Cardiac muscle cell (in vitro differentiated cells and primary cell): ENCODE data around the gene DNMT3A. TPM values are rescaled to one million over a fixed set of nuclear protein-coding genes. Genes with fewer than 3 reads are reported as not detected.
A peak's percentile ranks its signal among the peaks of the same experiment; 100 is the strongest.

ENCODE experiments used
- DNase-seq, 2 donors: peaks; one replicate each; pipeline versions ENCODE4 v3.0.0 to v3.0.0-alpha.2; 2010 to 2017; ENCODE audit warnings: low read depth in 1 of 2, low spot score in 1 of 2
- H3K27ac ChIP-seq: fragments of 200-600 bp; sonication (generic); 2 replicates; pipeline ENCODE4 v1.5.1; 2016
- H3K27me3 ChIP-seq: fragments of 200-600 bp; sonication (generic); 2 replicates; pipeline ENCODE4 v1.6.0; 2016; ENCODE audit warnings: control low read depth
- H3K36me3 ChIP-seq: fragments of 200-600 bp; sonication (generic); 2 replicates; pipeline ENCODE4 v1.5.1; 2016; ENCODE audit warnings: control low read depth
- H3K4me1 ChIP-seq: fragments of 200-600 bp; sonication (generic); 2 replicates; pipeline ENCODE4 v1.8.1; 2017; ENCODE audit warnings: low read depth, mild to moderate bottlenecking, mixed run types
- H3K4me3 ChIP-seq: fragments of 200-600 bp; sonication (generic); 2 replicates; pipeline ENCODE4 v1.5.1; 2016; ENCODE audit warnings: mild to moderate bottlenecking
- H3K9me3 ChIP-seq: fragments of 200-600 bp; sonication (generic); 2 replicates; pipeline ENCODE4 v1.5.1; 2017; ENCODE audit warnings: low read depth, mild to moderate bottlenecking, control low read depth
- polyA plus RNA-seq: library from polyadenylated mRNA; unstranded; fragments of >200 nt; fragmentation: Nextera tagmentation; extraction: Ambion mirVana; gene quantifications from 2 replicates; pipeline ENCODE4 v1.2.1, GENCODE V29; 2016
- total RNA-seq: library from RNA; depleted of rRNA; stranded (reverse); fragments of >200 nt; gene quantifications from 2 replicates; pipeline ENCODE4 v1.2.3, GENCODE V29; 2016
- TF ChIP-seq, protein P1 (sequence below): IDR thresholded peaks from 2 replicates; pipeline ENCODE4 v1.5.1; 2012; ENCODE audit warnings: low read depth, mild to moderate bottlenecking, low read length

DNMT3A gene
- total and polyA plus RNA-seq, 2 experiments from 2014 or later, result 52.9 to 116 TPM

DNA sequence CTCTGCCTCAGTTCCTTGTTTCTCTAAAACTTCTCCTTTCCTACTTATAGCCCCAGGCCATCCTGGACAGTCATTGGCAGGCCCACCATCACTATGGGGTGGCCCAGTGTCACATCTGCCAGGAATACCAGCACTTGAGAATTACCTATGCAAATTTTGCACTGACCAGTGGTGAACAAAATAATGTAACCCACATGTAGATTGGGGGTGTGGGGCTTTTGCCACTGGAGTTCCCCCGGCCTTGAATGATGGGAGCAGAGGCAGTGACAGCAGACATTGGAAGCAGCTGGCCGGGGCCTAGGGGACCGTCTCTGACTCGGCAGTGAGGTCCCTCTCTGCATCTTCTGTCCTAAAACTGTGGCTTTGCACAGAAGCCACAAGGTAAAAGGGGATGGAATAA, 24.9 kb upstream of the DNMT3A start:
- TF ChIP-seq, protein P1, sequence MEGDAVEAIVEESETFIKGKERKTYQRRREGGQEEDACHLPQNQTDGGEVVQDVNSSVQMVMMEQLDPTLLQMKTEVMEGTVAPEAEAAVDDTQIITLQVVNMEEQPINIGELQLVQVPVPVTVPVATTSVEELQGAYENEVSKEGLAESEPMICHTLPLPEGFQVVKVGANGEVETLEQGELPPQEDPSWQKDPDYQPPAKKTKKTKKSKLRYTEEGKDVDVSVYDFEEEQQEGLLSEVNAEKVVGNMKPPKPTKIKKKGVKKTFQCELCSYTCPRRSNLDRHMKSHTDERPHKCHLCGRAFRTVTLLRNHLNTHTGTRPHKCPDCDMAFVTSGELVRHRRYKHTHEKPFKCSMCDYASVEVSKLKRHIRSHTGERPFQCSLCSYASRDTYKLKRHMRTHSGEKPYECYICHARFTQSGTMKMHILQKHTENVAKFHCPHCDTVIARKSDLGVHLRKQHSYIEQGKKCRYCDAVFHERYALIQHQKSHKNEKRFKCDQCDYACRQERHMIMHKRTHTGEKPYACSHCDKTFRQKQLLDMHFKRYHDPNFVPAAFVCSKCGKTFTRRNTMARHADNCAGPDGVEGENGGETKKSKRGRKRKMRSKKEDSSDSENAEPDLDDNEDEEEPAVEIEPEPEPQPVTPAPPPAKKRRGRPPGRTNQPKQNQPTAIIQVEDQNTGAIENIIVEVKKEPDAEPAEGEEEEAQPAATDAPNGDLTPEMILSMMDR, result no peak
- H3K4me3 ChIP-seq, result no peak overlapping the region
- no peaks in the 10 kb centered on the region for H3K4me1 ChIP-seq
- H3K27me3 ChIP-seq, result no peaks in the 10 kb centered on the region
- no peak for DNase-seq
- no peaks in the 10 kb centered on the region for H3K36me3 ChIP-seq
- H3K9me3 ChIP-seq, result no peaks in the 10 kb centered on the region
- H3K27ac ChIP-seq, result no peak overlapping the region

DNA sequence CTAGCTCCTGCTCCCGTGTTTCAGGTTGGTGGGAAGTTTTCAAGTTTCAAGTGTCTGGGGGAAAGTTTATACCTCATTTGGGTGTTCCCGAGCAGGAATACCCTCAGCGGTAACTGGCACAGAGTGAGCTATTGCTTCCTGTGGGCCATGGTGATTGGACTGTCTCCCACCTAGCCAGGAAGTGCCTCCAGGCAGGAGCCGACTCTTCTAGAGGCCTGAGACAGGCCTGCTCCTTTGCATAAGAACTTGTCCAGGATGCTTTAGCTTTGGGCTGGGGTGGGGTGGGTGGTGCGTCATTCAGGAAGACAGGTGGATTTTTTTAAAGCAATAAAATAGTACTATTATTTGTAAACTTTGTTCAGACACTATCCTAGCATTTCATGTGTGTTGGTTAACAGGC, 23.5 kb upstream of the DNMT3A start:
- no peak overlapping the region for H3K27ac ChIP-seq
- no peaks in the 10 kb centered on the region for H3K9me3 ChIP-seq
- TF ChIP-seq, protein P1, result no peak
- H3K36me3 ChIP-seq, result no peaks in the 10 kb centered on the region
- no peak for DNase-seq
- no peak overlapping the region for H3K4me3 ChIP-seq
- H3K27me3 ChIP-seq, result peaks cover 3% of the 10 kb centered on the region
- H3K4me1 ChIP-seq, result no peaks in the 10 kb centered on the region

- no peaks in the 10 kb centered on the region for H3K36me3 ChIP-seq
- no peaks in the 10 kb centered on the region for H3K9me3 ChIP-seq
- H3K27ac ChIP-seq, result no peak overlapping the region
- DNase-seq, result no peak
- TF ChIP-seq, protein P1, result no peak
- peaks cover 3% of the 10 kb centered on the region for H3K27me3 ChIP-seq
- H3K4me3 ChIP-seq, result no peak overlapping the region
- H3K4me1 ChIP-seq, result no peaks in the 10 kb centered on the region
Observed at GRCh38 chr2:25363733-25364132, 22.0 kb upstream of the DNMT3A start.

- peaks cover 3% of the 10 kb centered on the region for H3K27me3 ChIP-seq
- TF ChIP-seq, protein P1, result no peak
- H3K4me1 ChIP-seq, result no peaks in the 10 kb centered on the region
- DNase-seq, result no peak
- H3K4me3 ChIP-seq, result no peak overlapping the region
- H3K36me3 ChIP-seq, result no peaks in the 10 kb centered on the region
- H3K9me3 ChIP-seq, result no peaks in the 10 kb centered on the region
- no peak overlapping the region for H3K27ac ChIP-seq
Observed at GRCh38 chr2:25362434-25363145, 20.9 kb upstream of the DNMT3A start.

DNA sequence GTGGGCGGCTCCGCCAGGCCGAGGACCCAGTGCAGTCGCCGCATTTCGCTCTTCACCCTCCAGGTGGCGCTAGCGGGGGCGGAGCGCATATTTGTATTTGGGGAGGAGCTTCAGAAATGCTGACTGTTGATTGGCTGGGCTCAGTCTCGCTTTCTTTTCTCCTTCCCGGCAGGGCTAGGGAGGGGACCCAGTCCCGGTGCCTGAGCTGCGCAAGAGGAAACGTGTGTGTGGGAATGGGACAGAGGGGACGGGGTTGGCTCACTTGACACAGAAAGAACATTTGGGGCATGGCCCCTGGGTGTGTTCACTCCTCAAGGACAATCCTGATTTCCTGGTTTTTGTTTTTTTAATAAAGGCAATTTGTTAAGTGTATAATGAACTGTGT, 20.3 kb upstream of the DNMT3A start:
- TF ChIP-seq, protein P1, result peak; percentile 96
- no peak overlapping the region for H3K4me3 ChIP-seq
- H3K27me3 ChIP-seq, result peaks cover 3% of the 10 kb centered on the region
- peak; percentile 91 to 92 for DNase-seq
- no peak overlapping the region for H3K27ac ChIP-seq
- H3K9me3 ChIP-seq, result no peaks in the 10 kb centered on the region
- no peaks in the 10 kb centered on the region for H3K4me1 ChIP-seq
- H3K36me3 ChIP-seq, result no peaks in the 10 kb centered on the region
